Measurements from ENCODE around the gene SYPL1.

Gene SYPL1

GRCh38 chr7:106083717-106084116 lies 28.4 kb downstream of the SYPL1 start:
- Mint-ChIP-seq H3K27me3 (no peaks in the 10 kb centered on the region), H3K4me3 (no peak overlapping the region), H3K9me3 (no peaks in the 10 kb centered on the region), H3K4me1 (peaks cover 32% of the 10 kb centered on the region), H3K36me3 (peaks cover under 1% of the 10 kb centered on the region), H3K27ac (no peak overlapping the region)

- Mint-ChIP-seq H3K27me3 (no peaks in the 10 kb centered on the region), H3K27ac (no peak overlapping the region)
Measured at GRCh38 chr7:106082087-106082854, 29.8 kb downstream of the SYPL1 start.

GRCh38 chr7:106080300-106080987 lies 31.7 kb downstream of the SYPL1 start:
- peaks cover 34% of the 10 kb centered on the region for H3K4me1 Mint-ChIP-seq
- H3K27ac Mint-ChIP-seq = no peak overlapping the region
- no peaks in the 10 kb centered on the region for H3K27me3 Mint-ChIP-seq
- H3K4me3 Mint-ChIP-seq = no peak overlapping the region
- H3K9me3 Mint-ChIP-seq = no peaks in the 10 kb centered on the region
- H3K36me3 Mint-ChIP-seq = no peaks in the 10 kb centered on the region

More at GRCh38 chr7:106082087-106082854, 29.8 kb downstream of the SYPL1 start:
- H3K4me1 Mint-ChIP-seq = peaks cover 34% of the 10 kb centered on the region
- H3K4me3 Mint-ChIP-seq = no peak overlapping the region
- H3K36me3 Mint-ChIP-seq = no peaks in the 10 kb centered on the region
- H3K9me3 Mint-ChIP-seq = no peaks in the 10 kb centered on the region

GRCh38 chr7:106076537-106076936 lies 35.6 kb downstream of the SYPL1 start:
- Mint-ChIP-seq H3K4me3 (no peak overlapping the region), H3K4me1 (peaks cover 51% of the 10 kb centered on the region), H3K27me3 (no peaks in the 10 kb centered on the region), H3K27ac (no peak overlapping the region), H3K9me3 (no peaks in the 10 kb centered on the region), H3K36me3 (no peaks in the 10 kb centered on the region)

- H3K27me3 Mint-ChIP-seq = no peaks in the 10 kb centered on the region
- no peak overlapping the region for H3K4me3 Mint-ChIP-seq
- no peaks in the 10 kb centered on the region for H3K36me3 Mint-ChIP-seq
- H3K4me1 Mint-ChIP-seq = peaks cover 57% of the 10 kb centered on the region
- H3K9me3 Mint-ChIP-seq = no peaks in the 10 kb centered on the region
- no peak overlapping the region for H3K27ac Mint-ChIP-seq
Measured at GRCh38 chr7:106075937-106076336, 36.2 kb downstream of the SYPL1 start.

GRCh38 chr7:106074257-106074656 lies 37.9 kb downstream of the SYPL1 start:
- Mint-ChIP-seq H3K27me3 (no peaks in the 10 kb centered on the region), H3K4me3 (no peak overlapping the region), H3K36me3 (no peaks in the 10 kb centered on the region), H3K4me1 (peaks cover 66% of the 10 kb centered on the region), H3K9me3 (no peaks in the 10 kb centered on the region), H3K27ac (peak overlapping the region; percentile 82)

- Mint-ChIP-seq H3K4me3 (no peak overlapping the region), H3K9me3 (no peaks in the 10 kb centered on the region), H3K27ac (no peak overlapping the region), H3K36me3 (no peaks in the 10 kb centered on the region), H3K27me3 (no peaks in the 10 kb centered on the region), H3K4me1 (peaks cover 67% of the 10 kb centered on the region)
Measured at GRCh38 chr7:106073701-106074100, 38.4 kb downstream of the SYPL1 start.

- no peaks in the 10 kb centered on the region for H3K27me3 Mint-ChIP-seq
- H3K4me1 Mint-ChIP-seq = peaks cover 66% of the 10 kb centered on the region
- H3K4me3 Mint-ChIP-seq = no peak overlapping the region
- H3K36me3 Mint-ChIP-seq = no peaks in the 10 kb centered on the region
- no peaks in the 10 kb centered on the region for H3K9me3 Mint-ChIP-seq
- peak overlapping the region; percentile 95 for H3K27ac Mint-ChIP-seq
Measured at GRCh38 chr7:106072715-106073091, 39.4 kb downstream of the SYPL1 start.

- Mint-ChIP-seq H3K9me3 (no peaks in the 10 kb centered on the region), H3K36me3 (no peaks in the 10 kb centered on the region), H3K27ac (peak overlapping the region; percentile 95), H3K27me3 (no peaks in the 10 kb centered on the region), H3K4me1 (peaks cover 62% of the 10 kb centered on the region), H3K4me3 (peak overlapping the region; percentile 81)
Measured at GRCh38 chr7:106071999-106072714, 40.0 kb downstream of the SYPL1 start.

GRCh38 chr7:106071356-106071998 lies 40.6 kb downstream of the SYPL1 start:
- Mint-ChIP-seq H3K36me3 (no peaks in the 10 kb centered on the region), H3K27me3 (no peaks in the 10 kb centered on the region), H3K4me3 (peak overlapping the region; percentile 81), H3K4me1 (peaks cover 57% of the 10 kb centered on the region), H3K9me3 (no peaks in the 10 kb centered on the region), H3K27ac (peak overlapping the region; percentile 95)

- H3K4me1 Mint-ChIP-seq = peaks cover 54% of the 10 kb centered on the region
- H3K9me3 Mint-ChIP-seq = no peaks in the 10 kb centered on the region
- H3K4me3 Mint-ChIP-seq = peak overlapping the region; percentile 81
- no peaks in the 10 kb centered on the region for H3K36me3 Mint-ChIP-seq
- H3K27ac Mint-ChIP-seq = peak overlapping the region; percentile 95
- no peaks in the 10 kb centered on the region for H3K27me3 Mint-ChIP-seq
Measured at GRCh38 chr7:106070567-106071254, 41.4 kb downstream of the SYPL1 start.

- Mint-ChIP-seq H3K27ac (no peak overlapping the region), H3K36me3 (no peaks in the 10 kb centered on the region), H3K27me3 (no peaks in the 10 kb centered on the region), H3K4me3 (no peak overlapping the region), H3K4me1 (peaks cover 54% of the 10 kb centered on the region), H3K9me3 (no peaks in the 10 kb centered on the region)
Measured at GRCh38 chr7:106070201-106070551, 41.9 kb downstream of the SYPL1 start.

- H3K27ac Mint-ChIP-seq = peak overlapping the region; percentile 71
Measured at GRCh38 chr7:106069471-106070200, 42.5 kb downstream of the SYPL1 start.

GRCh38 chr7:106068986-106069385 lies 43.1 kb downstream of the SYPL1 start:
- H3K4me1 Mint-ChIP-seq = peaks cover 47% of the 10 kb centered on the region

More at GRCh38 chr7:106069471-106070200, 42.5 kb downstream of the SYPL1 start:
- Mint-ChIP-seq H3K4me3 (peak overlapping the region; percentile 33), H3K36me3 (no peaks in the 10 kb centered on the region), H3K27me3 (no peaks in the 10 kb centered on the region), H3K4me1 (peaks cover 52% of the 10 kb centered on the region), H3K9me3 (no peaks in the 10 kb centered on the region)

More at GRCh38 chr7:106068986-106069385, 43.1 kb downstream of the SYPL1 start:
- Mint-ChIP-seq H3K36me3 (no peaks in the 10 kb centered on the region), H3K9me3 (no peaks in the 10 kb centered on the region), H3K4me3 (no peak overlapping the region), H3K27me3 (no peaks in the 10 kb centered on the region), H3K27ac (peak overlapping the region; percentile 71)
